Fibroblast of pulmonary artery (primary cell): ENCODE data around the gene ZNF766.

Source experiments
- DNase-seq: peaks from one replicate; pipeline ENCODE4 v3.0.0-alpha.2; 2010; ENCODE audit warnings: low read depth
- H3K4me3 ChIP-seq: replicated peaks from 2 replicates; pipeline ENCODE4 v1.5.1; 2011; ENCODE audit warnings: low read depth, mild to moderate bottlenecking, control low read depth, low read length, moderate library complexity
- TF ChIP-seq, protein P1 (sequence below): IDR thresholded peaks from 2 replicates; pipeline ENCODE4 v1.5.1; 2011; ENCODE audit warnings: mild to moderate bottlenecking, control low read depth, low read length, inconsistent platforms; ENCODE audit errors: missing control alignments

Gene ZNF766

DNA sequence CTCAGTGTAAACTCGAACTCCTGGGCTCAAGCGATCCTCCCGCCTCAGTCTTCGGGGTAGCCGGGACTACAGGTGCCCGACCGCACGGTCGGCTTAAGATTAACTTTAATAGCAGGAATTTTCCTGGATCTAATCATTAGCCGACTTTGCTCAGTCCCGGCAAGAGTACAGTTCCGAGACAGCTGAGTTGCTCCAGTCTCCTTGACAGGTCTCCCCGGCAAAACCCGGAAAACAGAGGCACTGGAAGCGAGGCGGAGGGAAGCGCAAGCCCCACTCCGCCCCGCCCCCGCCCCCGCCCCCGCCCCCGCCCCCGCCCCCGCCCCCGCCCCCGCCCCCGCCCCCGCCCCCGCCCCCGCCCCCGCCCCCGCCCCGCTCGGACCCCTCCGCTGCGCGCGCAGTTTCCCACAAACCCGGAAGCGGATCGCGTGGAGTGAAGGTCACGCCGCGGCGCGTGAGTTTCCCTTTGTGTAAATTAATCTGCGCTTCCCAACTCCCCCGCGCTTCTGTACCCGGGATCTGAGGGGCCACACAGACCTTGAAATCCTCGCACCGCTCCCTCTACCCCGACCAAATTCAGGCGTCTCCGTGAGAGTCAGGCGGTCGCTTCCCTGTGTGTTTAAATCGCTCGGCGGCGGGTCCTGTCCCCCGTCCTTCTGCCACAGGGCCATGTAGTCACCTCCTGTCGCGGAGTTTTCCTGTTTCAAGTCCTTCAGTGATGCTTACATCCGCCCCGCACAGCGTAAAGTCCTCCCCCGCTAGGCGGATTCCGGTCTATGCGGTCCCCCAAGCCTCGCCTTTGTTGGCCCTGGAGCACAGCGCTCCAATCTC, 27.6 kb downstream of the ZNF766 start, which contains the start of gene ZNF480:
Gene ZNF480 (plus strand): TSS at position 397 of the 828 bp plus-strand sequence. CDS start 3,244 bp downstream, outside the sequence.
- peak; percentile 77 for DNase-seq
- TF ChIP-seq, protein P1, sequence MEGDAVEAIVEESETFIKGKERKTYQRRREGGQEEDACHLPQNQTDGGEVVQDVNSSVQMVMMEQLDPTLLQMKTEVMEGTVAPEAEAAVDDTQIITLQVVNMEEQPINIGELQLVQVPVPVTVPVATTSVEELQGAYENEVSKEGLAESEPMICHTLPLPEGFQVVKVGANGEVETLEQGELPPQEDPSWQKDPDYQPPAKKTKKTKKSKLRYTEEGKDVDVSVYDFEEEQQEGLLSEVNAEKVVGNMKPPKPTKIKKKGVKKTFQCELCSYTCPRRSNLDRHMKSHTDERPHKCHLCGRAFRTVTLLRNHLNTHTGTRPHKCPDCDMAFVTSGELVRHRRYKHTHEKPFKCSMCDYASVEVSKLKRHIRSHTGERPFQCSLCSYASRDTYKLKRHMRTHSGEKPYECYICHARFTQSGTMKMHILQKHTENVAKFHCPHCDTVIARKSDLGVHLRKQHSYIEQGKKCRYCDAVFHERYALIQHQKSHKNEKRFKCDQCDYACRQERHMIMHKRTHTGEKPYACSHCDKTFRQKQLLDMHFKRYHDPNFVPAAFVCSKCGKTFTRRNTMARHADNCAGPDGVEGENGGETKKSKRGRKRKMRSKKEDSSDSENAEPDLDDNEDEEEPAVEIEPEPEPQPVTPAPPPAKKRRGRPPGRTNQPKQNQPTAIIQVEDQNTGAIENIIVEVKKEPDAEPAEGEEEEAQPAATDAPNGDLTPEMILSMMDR, result peak; percentile 8
- peak within 1 kb of the TSS; percentile 83 for H3K4me3 ChIP-seq

DNA sequence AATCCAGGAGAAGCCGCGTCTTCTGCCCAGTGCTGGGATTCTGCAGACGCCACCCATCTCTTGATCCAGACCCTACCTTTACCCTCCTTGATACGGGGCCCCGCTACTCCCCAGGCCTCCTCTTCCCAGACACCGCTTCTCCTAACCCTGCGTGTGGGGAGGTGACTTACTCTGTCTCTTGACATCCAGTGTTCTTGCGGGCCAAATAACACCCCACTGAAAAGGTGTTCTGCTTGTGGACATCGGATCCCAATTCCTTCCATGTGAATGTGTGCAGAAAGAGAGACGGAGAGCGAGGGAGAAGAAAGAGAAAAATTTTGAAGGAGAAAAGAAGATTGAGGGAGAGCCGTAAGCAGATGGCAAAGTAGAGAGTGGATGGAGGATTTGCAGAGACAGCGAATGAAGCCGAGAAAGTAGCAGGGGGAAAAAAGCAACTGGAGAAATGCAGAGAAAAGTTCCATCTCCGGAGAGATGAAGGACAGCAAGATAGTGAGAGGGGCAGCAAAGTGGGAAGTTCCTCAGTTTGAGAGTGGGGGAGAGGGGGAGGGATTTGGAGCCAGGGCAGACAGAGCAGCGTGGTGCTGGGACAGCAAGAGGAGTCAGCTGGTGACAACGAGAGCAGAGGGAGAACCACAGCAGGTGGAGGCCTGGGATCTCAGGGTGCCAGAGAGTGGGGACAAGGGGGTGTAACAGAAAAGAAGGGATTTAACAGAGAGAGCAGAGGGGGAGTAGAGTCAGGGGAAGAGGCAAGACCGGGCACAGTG, 28.4 kb downstream of the ZNF766 start:
- peak overlapping the region; percentile 83 for H3K4me3 ChIP-seq
- peak; percentile 7 for DNase-seq
- TF ChIP-seq, protein P1, result no peak

DNA sequence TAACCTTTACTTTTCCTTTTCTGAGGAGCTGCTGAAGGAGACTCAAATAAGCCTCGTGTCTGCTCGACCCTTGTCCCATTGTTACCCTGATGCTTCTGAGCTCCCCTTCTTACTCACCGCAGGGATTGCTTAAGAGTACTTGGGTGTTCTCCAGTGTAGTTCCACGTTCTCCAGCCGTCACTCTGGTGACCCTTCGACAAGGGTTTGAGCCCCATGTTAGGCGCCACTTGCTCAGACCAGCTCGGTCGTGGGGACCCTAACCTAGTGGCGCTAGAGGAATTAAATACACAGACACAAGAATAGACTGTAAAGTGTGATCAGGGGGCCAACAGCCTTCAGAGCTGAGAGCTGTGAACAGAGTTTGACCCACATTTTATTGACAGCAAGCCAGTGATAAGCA, 37.9 kb downstream of the ZNF766 start:
- peak; percentile 29 for DNase-seq
- TF ChIP-seq, protein P1, result no peak

DNA sequence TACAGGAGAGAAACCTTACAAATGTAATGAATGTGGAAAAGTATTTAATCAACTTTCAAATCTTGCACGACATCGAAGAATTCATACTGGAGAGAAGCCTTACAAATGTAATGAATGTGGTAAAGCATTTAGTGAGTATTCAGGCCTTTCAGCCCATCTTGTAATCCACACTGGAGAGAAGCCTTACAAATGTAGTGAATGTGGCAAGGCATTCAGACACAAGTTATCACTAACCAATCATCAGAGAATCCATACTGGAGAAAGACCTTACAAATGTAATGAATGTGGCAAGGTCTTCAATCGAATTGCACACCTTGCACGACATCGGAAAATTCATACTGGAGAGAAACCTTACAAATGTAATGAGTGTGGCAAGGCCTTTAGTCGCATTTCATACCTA, 53.0 kb downstream of the ZNF766 start:
- no peak overlapping the region for H3K4me3 ChIP-seq
- DNase-seq, result no peak
- TF ChIP-seq, protein P1, result no peak

More for the DNA sequence above, 37.9 kb downstream of the ZNF766 start:
- H3K4me3 ChIP-seq, result no peak overlapping the region

DNA sequence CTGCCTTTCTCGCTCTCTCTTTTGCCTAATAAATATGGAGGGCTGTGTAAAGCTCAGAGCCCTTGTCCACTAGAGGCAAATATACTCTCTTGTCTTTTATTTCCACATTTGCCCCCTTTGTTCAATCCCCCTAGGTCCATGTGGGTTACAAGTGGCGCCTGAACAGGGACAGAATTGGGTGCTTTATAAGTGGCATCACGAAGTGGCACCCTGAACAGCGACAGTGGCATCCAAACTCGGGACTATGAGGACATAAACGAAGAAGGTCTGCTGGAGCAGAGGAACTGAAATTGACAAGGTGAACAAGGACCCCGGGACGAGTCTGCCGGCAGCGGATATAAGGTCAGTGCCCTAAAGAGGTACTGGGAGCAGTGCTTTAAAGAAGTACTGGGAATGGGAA, 62.4 kb downstream of the ZNF766 start:
- TF ChIP-seq, protein P1, result no peak
- peak; percentile 17 for DNase-seq
- no peak overlapping the region for H3K4me3 ChIP-seq

DNA sequence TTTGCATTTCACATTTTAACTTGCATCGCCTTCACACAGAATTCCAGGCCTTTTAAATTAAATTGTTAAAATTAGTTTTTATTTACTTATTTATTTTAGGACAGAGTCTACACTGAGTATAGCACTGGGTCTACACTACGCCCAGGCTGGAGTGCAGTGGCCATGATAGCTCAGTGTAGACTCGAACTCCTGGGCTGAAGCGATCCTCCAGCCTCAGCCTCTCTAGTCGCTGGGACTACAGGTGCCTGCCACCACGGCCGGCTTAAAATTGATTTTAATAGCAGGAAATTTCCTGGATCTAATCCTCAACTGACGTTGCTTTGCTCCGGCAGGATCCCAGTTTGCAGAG, 66.4 kb downstream of the ZNF766 start:
- peak overlapping the region; percentile 91 for H3K4me3 ChIP-seq
- TF ChIP-seq, protein P1, result no peak
- no peak for DNase-seq
